ENCODE measurements around the gene COL27A1.

The COL27A1 gene

GRCh38 chr9:114119242-114120191 lies 35.8 kb upstream of the COL27A1 start:
- no peak overlapping the region for H3K4me3 ChIP-seq (ENCODE audit: low read length)
- TF ChIP-seq, protein P1, sequence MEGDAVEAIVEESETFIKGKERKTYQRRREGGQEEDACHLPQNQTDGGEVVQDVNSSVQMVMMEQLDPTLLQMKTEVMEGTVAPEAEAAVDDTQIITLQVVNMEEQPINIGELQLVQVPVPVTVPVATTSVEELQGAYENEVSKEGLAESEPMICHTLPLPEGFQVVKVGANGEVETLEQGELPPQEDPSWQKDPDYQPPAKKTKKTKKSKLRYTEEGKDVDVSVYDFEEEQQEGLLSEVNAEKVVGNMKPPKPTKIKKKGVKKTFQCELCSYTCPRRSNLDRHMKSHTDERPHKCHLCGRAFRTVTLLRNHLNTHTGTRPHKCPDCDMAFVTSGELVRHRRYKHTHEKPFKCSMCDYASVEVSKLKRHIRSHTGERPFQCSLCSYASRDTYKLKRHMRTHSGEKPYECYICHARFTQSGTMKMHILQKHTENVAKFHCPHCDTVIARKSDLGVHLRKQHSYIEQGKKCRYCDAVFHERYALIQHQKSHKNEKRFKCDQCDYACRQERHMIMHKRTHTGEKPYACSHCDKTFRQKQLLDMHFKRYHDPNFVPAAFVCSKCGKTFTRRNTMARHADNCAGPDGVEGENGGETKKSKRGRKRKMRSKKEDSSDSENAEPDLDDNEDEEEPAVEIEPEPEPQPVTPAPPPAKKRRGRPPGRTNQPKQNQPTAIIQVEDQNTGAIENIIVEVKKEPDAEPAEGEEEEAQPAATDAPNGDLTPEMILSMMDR (IDR thresholded peaks at IDR 0.05; ENCODE audit: insufficient read depth, low read depth, low read length, missing control alignments) = no peak
- no peak for DNase-seq (ENCODE audit: low read depth)

DNA sequence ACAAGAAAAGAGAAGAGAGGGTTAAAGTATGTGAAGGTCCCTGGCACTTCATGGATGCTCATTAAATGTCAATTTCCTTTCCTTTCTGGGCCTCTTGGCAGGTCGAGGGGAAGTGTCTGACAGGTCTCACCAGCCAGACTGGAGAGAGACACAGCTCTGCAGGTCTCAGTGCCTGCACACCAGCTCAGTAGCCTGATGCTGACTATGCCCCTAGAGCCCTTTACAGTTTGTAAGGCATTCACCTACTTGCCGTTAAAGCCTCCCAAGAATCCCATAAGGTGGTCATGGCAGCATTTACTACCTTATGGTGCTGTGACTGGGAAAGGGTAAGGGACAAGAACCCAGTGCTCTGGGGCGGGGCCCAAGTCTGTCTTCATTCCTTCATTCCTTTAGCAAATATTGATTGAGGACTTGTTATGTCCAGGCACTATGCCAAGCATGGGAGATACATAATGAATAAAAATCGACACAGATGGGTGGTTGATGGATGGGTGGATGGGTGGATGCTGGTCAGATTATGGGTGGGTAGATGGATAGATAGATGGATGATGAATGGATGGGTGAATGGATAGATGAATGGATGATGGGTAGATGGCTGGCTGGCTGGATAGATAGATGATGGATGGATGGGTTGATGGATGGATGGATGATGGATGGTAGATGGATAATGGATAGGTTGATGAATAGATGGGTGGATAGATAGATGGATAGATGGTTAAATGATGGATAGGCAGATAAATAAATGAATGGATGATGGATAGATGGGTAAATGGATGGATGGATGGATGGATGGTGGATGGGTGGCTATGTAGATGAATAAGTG lies 34.9 kb upstream of the COL27A1 start:
- TF ChIP-seq, protein P1 (IDR thresholded peaks at IDR 0.05; ENCODE audit: insufficient read depth, low read depth, low read length, missing control alignments) = no peak
- no peak overlapping the region for H3K4me3 ChIP-seq (ENCODE audit: low read length)
- no peak for DNase-seq (ENCODE audit: low read depth)

DNA sequence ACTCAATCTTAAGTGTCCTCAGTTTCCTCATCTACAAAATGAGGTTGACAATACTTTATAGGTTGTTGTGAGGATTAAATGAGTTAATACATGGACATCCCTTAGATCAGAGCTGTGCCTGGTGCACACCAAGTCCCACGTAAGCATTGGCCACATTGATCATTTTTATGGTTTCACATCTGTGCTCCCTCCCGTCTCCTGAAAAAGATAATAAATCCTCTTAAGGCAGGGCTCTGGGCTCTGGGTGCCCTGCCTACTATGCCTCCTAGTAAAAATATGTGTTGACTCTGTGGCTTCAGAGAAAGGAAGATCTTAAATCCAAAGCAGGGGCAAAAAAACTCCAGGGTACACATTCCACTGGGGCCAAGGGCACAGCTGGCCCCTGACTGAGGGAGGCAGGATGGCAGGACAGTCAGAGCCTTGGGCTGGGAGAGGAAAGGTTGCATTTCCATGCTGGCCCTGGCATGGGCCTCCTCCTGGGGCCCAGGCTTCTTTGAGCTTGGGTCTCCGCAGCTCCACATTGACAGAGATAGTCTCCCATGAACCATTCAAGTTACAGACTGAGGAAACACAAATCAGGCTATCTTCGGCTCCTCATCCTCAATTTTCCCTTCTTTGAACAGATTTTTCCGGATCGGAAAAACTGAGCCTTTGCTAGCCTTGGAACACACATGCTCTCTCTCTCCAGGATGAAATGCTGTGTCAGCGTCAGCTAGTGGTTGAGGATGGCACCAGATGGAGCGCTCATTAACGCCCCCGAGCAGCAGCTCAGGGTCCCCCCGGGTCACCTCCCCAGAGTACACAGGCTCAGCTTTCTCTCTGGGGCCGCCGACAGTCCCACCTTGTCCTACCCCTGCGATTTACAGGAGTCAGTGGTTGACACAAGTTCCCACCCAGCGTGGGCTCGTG lies 33.9 kb upstream of the COL27A1 start:
- DNase-seq (ENCODE audit: low read depth) = no peak
- TF ChIP-seq, protein P1 (IDR thresholded peaks at IDR 0.05; ENCODE audit: insufficient read depth, low read depth, low read length, missing control alignments) = no peak
- H3K4me3 ChIP-seq (ENCODE audit: low read length) = no peak overlapping the region

- H3K4me3 ChIP-seq (ENCODE audit: low read length) = no peak overlapping the region
- TF ChIP-seq, protein P1 (IDR thresholded peaks at IDR 0.05; ENCODE audit: insufficient read depth, low read depth, low read length, missing control alignments) = no peak
- DNase-seq (ENCODE audit: low read depth) = no peak
Measured at GRCh38 chr9:114122136-114123027, 33.0 kb upstream of the COL27A1 start.

GRCh38 chr9:114123031-114123977 lies 32.0 kb upstream of the COL27A1 start:
- TF ChIP-seq, protein P1 (IDR thresholded peaks at IDR 0.05; ENCODE audit: insufficient read depth, low read depth, low read length, missing control alignments) = no peak
- no peak overlapping the region for H3K4me3 ChIP-seq (ENCODE audit: low read length)
- DNase-seq (ENCODE audit: low read depth) = no peak

All from epithelial cell of esophagus (primary cell).